SK-N-MC (cell line): Measurements from ENCODE around the gene CTBP2.

ENCODE experiments used
- DNase-seq: peaks from one replicate; pipeline ENCODE4 v3.0.0-alpha.2; 2011; ENCODE audit warnings: low read depth, low spot score
- H3K27ac ChIP-seq: fragments of 200-600 bp; sonication (generic); 2 replicates; pipeline ENCODE4 v1.5.1; 2016; ENCODE audit warnings: mixed run types
- H3K36me3 ChIP-seq: fragments of 200-600 bp; sonication (generic); 2 replicates; pipeline ENCODE4 v1.6.1; 2017; ENCODE audit warnings: antibody characterized with exemption, low read length, mixed read lengths; ENCODE audit not compliant: insufficient read depth
- H3K4me3 ChIP-seq: fragments of 200-600 bp; sonication (generic); 2 replicates; pipeline ENCODE4 v1.5.1; 2016
- H3K9ac ChIP-seq: fragments of 200-600 bp; sonication (generic); 2 replicates; pipeline ENCODE4 v1.8.0; 2017; ENCODE audit warnings: mixed run types, mixed read lengths; ENCODE audit not compliant: insufficient read length
- H3K9me3 ChIP-seq: fragments of 200-600 bp; sonication (generic); 2 replicates; pipeline ENCODE4 v1.6.1; 2017; ENCODE audit warnings: low read depth, mild to moderate bottlenecking, antibody characterized with exemption, low read length, moderate library complexity, mixed read lengths
- EZH2 ChIP-seq: fragments of 200-600 bp; sonication (generic); IDR thresholded peaks from one replicate; pipeline ENCODE4 v1.6.1; 2017; ENCODE audit warnings: antibody characterized with exemption
- FOXP2 ChIP-seq: optimal IDR thresholded peaks from 2 replicates; pipeline ENCODE3; 2011; ENCODE audit warnings: mild to moderate bottlenecking, moderate library complexity; ENCODE audit not compliant: insufficient read depth; ENCODE audit errors: extremely low read length, control extremely low read depth
- POLR2AphosphoS5 ChIP-seq: IDR thresholded peaks from 2 replicates; pipeline ENCODE4 v1.6.1; 2012; ENCODE audit warnings: mild to moderate bottlenecking, low read depth, low read length, borderline replicate concordance

CTBP2 gene

DNA sequence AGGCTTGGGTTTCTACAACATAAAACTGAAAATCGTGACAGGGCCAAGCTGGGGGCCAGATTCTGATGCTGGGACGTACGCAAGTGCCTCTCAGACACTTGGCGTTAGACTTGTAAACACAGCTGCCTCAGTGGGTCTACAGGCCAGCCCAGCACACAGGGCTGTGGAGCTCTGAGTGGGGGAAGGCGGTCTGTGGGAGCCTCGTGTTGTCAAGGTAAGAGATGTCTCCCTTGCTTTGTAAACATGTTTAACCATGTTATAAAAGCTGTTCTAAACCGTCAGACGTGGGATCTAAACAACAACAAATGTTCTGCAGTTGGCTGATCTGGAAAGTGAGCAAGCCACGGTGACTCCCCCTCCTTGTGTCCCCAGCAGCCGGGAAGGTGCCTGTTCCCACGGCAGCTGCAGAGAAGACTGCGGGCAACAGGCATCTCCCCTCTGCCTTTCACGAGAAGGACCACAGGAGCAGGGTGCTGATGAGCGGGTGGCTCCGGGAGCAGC, 150.7 kb downstream of the CTBP2 start:
- no peak overlapping the region for H3K4me3 ChIP-seq
- DNase-seq = no peak
- no peaks in the 10 kb centered on the region for H3K9me3 ChIP-seq
- no peak overlapping the region for H3K27ac ChIP-seq
- no peak overlapping the region for H3K9ac ChIP-seq
- H3K36me3 ChIP-seq = no peaks in the 10 kb centered on the region
- TF ChIP-seq FOXP2 = no peak
- no peak for TF ChIP-seq POLR2AphosphoS5
- no peak for TF ChIP-seq EZH2

DNA sequence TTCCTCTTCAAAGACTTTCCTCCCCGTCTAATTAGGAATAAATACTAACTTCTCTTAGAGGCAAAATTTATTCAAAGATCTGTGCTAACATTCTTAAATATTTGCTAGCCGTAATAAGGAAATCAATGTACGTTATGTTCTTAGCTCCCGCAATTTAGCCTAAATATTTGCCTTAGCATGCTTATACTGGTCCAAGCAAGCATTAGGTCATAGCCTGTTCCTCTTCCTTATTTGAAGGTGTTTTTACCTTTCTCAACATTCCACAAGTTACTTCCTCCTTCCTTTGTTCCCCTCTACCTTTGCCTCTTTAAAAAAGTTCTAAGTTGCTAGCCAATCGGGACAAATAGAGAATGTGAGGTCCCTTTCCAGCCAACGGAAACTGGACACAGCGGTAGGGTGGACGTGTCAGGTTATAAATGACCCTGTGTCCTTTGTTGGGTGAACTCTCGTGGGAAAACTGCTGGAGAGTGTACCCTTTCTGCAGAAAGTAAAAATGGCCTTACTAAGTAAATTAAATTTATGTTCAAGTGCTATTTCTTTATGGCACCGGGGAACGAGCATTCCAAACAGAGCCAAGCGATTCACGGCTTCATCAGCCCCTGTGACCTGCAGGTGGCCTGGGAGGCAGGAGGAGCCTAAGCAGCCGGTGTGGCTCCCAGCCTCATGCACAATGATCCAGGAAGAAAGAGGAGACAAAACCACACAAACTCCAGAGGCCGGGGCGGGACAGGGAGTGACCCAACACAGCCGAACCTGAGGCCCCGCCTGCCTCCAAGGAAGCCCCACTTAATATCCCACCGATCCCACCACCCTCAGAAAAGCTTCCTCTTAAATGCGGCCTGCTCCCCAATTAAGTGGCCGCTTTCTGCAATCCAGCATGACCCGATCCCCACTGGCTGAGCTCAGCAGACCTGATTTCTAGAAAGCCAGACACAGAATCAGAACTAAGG, 151.4 kb downstream of the CTBP2 start:
- Histone ChIP-seq H3K27ac (no peak overlapping the region), H3K36me3 (no peaks in the 10 kb centered on the region), H3K9me3 (no peaks in the 10 kb centered on the region), H3K4me3 (no peak overlapping the region), H3K9ac (no peak overlapping the region)
- TF ChIP-seq EZH2 (no peak), POLR2AphosphoS5 (no peak), FOXP2 (no peak)
- DNase-seq = no peak

DNA sequence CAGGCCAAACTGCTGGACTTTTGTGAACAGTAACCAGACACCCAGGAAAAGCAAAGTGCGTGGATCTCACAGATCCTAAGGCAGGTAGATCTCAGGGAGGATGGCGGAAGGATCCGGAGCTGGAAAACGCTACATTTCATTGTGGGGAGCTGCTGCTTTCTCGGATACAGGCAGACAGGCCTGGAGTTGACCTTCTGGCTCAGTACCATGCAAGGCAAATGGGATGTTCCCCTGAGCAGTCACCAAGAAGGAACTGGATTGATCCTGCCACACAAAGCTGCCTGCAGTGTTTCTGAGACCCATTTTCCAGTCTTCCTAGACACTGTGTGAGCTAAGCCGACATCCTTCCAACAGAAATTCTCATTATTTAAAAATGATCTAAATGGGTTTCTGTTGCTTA, 152.9 kb downstream of the CTBP2 start:
- H3K36me3 ChIP-seq = no peaks in the 10 kb centered on the region; the same call in 1 of the 2 replicates
- TF ChIP-seq EZH2 = no peak
- no peak for TF ChIP-seq FOXP2
- TF ChIP-seq POLR2AphosphoS5 = no peak
- no peak overlapping the region for H3K27ac ChIP-seq
- no peak for DNase-seq
- H3K9ac ChIP-seq = no peak overlapping the region
- H3K9me3 ChIP-seq = no peaks in the 10 kb centered on the region
- no peak overlapping the region for H3K4me3 ChIP-seq

DNA sequence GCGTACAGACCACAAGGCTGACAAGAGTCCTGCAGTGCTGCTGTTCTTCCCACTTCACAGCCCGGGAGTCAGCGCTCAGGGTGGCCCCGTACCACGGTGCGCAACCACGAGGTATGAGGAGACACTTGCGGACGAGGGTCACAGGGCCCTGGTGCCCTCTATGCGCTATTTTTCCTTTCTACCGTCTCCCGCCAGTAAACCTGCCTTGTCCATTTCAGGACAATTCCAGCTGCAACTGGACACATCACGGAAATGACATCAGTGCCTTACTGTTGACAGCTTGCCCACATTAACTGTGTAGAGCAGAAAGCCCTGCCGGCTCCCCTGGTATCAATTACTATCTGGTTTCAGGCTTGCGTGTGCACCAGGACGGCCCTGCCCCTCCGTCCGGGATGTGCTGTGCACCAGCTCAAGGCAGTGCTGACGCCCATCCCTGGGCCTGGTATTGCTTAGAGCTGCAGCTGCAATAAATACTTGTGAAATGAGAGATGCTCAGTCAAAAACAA, 153.4 kb downstream of the CTBP2 start:
- Histone ChIP-seq H3K9me3 (no peaks in the 10 kb centered on the region), H3K9ac (no peak overlapping the region), H3K36me3 (no peaks in the 10 kb centered on the region; the same call in 1 of the 2 replicates), H3K27ac (no peak overlapping the region), H3K4me3 (no peak overlapping the region)
- TF ChIP-seq FOXP2 (no peak), EZH2 (no peak), POLR2AphosphoS5 (no peak)
- no peak for DNase-seq

DNA sequence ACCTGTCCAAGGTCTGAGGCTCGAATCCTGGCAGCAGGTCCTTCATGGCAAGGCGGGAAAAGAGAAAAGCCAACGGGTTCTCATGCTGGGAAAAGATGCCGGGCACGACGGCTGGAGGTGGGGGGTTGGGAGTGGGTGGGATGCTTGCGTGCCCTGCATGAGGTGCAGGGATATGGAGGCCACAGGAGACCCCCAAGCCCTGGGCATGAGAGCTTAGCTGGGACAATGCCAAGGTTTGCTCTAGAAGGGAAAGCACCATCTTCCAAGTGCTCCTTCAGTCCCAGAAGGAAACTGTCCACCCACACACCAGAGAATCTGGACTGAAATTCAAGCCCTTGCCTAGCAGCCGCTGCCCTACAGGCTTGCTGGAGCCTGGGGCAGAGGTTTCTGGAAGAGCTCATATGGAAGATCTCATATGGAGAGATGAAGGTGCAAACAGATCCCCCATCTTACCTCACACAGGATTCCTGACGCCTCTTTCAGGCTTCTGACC, 154.1 kb downstream of the CTBP2 start:
- no peak overlapping the region for H3K4me3 ChIP-seq
- DNase-seq = no peak
- no peak for TF ChIP-seq EZH2
- H3K36me3 ChIP-seq = no peaks in the 10 kb centered on the region; the same call in 1 of the 2 replicates
- H3K9ac ChIP-seq = no peak overlapping the region
- no peaks in the 10 kb centered on the region for H3K9me3 ChIP-seq
- no peak overlapping the region for H3K27ac ChIP-seq

DNA sequence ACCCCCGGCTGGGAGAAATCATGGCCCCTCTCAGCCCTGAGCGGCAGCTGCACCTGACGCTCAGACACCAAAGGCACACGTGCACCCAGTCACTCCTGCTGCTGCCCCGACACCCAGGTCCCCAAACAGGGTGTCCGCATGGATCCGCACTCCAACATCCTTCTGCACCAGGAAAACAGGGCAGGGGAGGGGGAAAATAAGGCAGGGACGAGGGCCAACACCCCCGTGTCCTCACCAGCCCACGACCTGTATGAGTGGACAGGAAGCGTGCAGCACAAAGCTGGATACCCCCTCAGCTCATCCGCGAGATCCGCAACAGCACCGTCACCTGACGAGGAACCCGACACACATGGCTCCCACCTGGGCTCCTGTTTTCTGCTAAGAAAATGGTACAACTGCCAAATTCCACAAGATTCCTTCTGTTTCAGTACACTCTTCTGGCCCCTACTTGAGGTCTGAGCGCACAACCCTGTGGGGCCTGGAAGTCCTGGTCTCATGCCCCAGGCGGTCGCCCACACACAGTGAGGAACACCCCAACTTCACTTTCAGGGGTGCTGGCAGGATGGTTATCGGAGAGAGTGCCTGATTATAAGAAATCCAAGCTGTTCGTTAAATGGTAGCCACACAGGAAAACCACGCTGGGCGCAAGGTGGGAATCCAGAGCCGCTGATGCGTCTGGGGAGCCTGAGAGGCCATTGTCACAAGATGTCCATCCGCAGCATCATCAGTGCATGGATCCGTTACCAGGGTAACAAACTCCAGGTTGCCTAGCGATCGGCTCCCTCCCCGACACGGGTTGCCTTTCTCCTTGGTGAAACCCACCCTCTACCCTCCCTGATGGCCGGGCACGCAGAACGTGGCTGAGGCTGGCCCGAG, 154.8 kb downstream of the CTBP2 start:
- no peak for DNase-seq
- H3K9ac ChIP-seq = no peak overlapping the region
- no peak for TF ChIP-seq EZH2
- TF ChIP-seq FOXP2 = no peak
- no peak for TF ChIP-seq POLR2AphosphoS5
- H3K27ac ChIP-seq = no peak overlapping the region
- H3K9me3 ChIP-seq = no peaks in the 10 kb centered on the region
- no peak overlapping the region for H3K4me3 ChIP-seq
- H3K36me3 ChIP-seq = no peaks in the 10 kb centered on the region; the same call in 1 of the 2 replicates

DNA sequence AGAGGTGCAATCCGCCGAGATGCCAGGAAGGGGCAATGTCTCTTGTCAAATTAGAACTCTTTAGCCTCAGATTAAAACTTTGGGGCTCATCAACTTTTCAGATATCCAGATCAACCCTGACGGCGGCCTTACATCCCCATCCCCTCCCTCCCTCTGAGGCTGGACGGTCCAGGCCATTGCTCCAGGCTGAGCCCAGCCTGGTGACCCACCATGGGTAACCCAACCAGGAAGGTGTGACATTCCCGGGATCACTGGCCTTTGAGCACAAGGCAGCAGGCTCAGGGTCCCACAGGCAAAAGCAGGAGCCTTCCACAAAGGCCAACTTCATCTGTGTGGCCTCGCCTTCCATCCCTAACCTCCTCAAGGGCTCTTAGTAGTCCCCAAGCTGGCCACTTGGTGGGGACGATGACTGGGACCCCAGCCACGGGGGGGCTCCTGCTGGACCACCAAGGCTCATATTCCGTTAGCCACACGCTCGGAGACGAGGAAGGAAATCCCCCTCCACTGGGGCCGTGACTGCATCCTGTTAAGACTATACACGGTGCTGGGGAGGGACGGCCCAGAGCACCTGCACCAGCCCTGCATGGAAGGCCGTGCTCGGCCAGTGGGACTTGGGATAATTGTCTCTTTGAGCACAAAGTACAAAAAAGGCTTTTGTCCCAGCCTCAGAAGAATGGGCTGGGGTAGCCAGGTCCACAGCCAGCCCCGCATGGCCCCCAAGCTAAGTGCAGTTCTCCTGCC, 155.6 kb downstream of the CTBP2 start:
- no peak overlapping the region for H3K27ac ChIP-seq
- DNase-seq = no peak
- no peaks in the 10 kb centered on the region for H3K9me3 ChIP-seq
- TF ChIP-seq EZH2 = no peak
- no peak for TF ChIP-seq FOXP2
- no peak for TF ChIP-seq POLR2AphosphoS5
- H3K36me3 ChIP-seq = no peaks in the 10 kb centered on the region; the same call in 1 of the 2 replicates
- H3K4me3 ChIP-seq = no peak overlapping the region
- no peak overlapping the region for H3K9ac ChIP-seq
